ENCODE results near the gene TSPAN1.

TSPAN1 gene

DNA sequence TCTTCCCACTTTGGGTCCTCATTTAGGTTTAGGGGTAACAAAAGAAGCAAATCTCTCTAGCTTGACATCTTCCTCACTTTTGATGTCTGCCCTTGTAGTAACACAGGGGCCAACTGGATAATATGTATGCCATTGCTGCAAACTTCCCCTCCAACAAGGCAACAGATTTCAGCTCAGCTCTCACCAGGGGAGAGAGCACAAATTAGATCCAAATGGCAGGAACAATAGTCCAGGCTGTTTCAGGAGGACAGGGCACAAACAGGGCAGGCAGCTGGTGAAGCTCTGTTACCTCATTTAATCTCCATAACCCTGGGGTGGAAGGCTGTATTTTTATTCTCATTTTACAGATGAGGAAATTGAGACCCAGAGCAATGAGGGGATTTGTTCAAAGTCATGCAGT is 38.2 kb upstream of the TSPAN1 start:
- H3K36me3 ChIP-seq (ENCODE audit: insufficient read depth, low read depth, low read length) = no peaks in the 10 kb centered on the region
- H3K4me3 ChIP-seq (ENCODE audit: low read length) = no peak overlapping the region
- no peak overlapping the region for H3K27ac ChIP-seq (ENCODE audit: low read length)
- H3K9ac ChIP-seq (ENCODE audit: low read depth, low read length) = 0 out of 2 replicates have a peak overlapping the region, but pooled peaks have one; percentile 2
- peaks cover 10% of the 10 kb centered on the region; the same call in 1 of the 2 replicates for H3K4me1 ChIP-seq (ENCODE audit: insufficient read depth, low read length)
- 0 out of 2 replicates have a peak, but pooled peaks cover 6% of the 10 kb centered on the region for H3K27me3 ChIP-seq (ENCODE audit: insufficient read depth, low read length)
- H3K9me3 ChIP-seq (ENCODE audit: insufficient read depth, low read depth, low read length) = no peaks in the 10 kb centered on the region

GRCh38 chr1:46137916-46138315 is 37.0 kb upstream of the TSPAN1 start:
- Histone ChIP-seq H3K4me1 (ENCODE audit: insufficient read depth, low read length) (peaks cover 10% of the 10 kb centered on the region; the same call in 1 of the 2 replicates), H3K36me3 (ENCODE audit: insufficient read depth, low read depth, low read length) (no peaks in the 10 kb centered on the region), H3K27me3 (ENCODE audit: insufficient read depth, low read length) (0 out of 2 replicates have a peak, but pooled peaks cover 6% of the 10 kb centered on the region), H3K4me3 (ENCODE audit: low read length) (no peak overlapping the region), H3K27ac (ENCODE audit: low read length) (no peak overlapping the region), H3K9ac (ENCODE audit: low read depth, low read length) (no peak overlapping the region), H3K9me3 (ENCODE audit: insufficient read depth, low read depth, low read length) (no peaks in the 10 kb centered on the region)

- Histone ChIP-seq H3K4me3 (ENCODE audit: low read length) (no peak overlapping the region), H3K9ac (ENCODE audit: low read depth, low read length) (no peak overlapping the region), H3K27ac (ENCODE audit: low read length) (no peak overlapping the region), H3K36me3 (ENCODE audit: insufficient read depth, low read depth, low read length) (no peaks in the 10 kb centered on the region), H3K27me3 (ENCODE audit: insufficient read depth, low read length) (no peaks in the 10 kb centered on the region), H3K4me1 (ENCODE audit: insufficient read depth, low read length) (no peaks in the 10 kb centered on the region), H3K9me3 (ENCODE audit: insufficient read depth, low read depth, low read length) (no peaks in the 10 kb centered on the region)
Observed at GRCh38 chr1:46148318-46148717, 26.6 kb upstream of the TSPAN1 start.

GRCh38 chr1:46150085-46150484 is 24.8 kb upstream of the TSPAN1 start:
- Histone ChIP-seq H3K9ac (ENCODE audit: low read depth, low read length) (no peak overlapping the region), H3K4me3 (ENCODE audit: low read length) (no peak overlapping the region), H3K9me3 (ENCODE audit: insufficient read depth, low read depth, low read length) (no peaks in the 10 kb centered on the region), H3K27ac (ENCODE audit: low read length) (no peak overlapping the region), H3K36me3 (ENCODE audit: insufficient read depth, low read depth, low read length) (no peaks in the 10 kb centered on the region), H3K4me1 (ENCODE audit: insufficient read depth, low read length) (no peaks in the 10 kb centered on the region), H3K27me3 (ENCODE audit: insufficient read depth, low read length) (no peaks in the 10 kb centered on the region)

GRCh38 chr1:46152016-46152415 is 22.9 kb upstream of the TSPAN1 start:
- H3K36me3 ChIP-seq (ENCODE audit: insufficient read depth, low read depth, low read length) = no peaks in the 10 kb centered on the region
- H3K9me3 ChIP-seq (ENCODE audit: insufficient read depth, low read depth, low read length) = no peaks in the 10 kb centered on the region
- no peak overlapping the region for H3K9ac ChIP-seq (ENCODE audit: low read depth, low read length)
- H3K27me3 ChIP-seq (ENCODE audit: insufficient read depth, low read length) = no peaks in the 10 kb centered on the region
- H3K4me1 ChIP-seq (ENCODE audit: insufficient read depth, low read length) = no peaks in the 10 kb centered on the region
- no peak overlapping the region for H3K4me3 ChIP-seq (ENCODE audit: low read length)
- H3K27ac ChIP-seq (ENCODE audit: low read length) = no peak overlapping the region

DNA sequence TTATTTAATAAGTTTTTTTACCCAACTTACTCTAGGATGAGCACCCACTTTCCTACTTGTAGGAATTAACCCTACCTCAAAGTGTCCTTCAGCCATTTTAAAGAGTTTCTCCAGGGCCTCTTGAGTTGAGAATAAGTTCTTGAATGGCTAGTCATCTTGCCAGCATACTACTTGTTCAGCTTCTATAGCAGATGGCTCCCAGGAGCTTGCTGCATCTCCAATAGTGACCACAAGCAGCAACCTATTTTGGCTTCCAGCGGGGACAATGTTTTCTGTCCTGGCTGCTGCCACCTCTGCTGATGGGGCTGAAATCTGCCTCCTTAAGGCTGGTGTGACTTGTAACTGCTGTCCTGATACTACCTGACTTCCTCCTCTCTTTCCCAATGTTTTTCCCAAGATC is 21.7 kb upstream of the TSPAN1 start:
- Histone ChIP-seq H3K9ac (ENCODE audit: low read depth, low read length) (no peak overlapping the region), H3K27ac (ENCODE audit: low read length) (no peak overlapping the region), H3K4me1 (ENCODE audit: insufficient read depth, low read length) (no peaks in the 10 kb centered on the region), H3K36me3 (ENCODE audit: insufficient read depth, low read depth, low read length) (no peaks in the 10 kb centered on the region), H3K4me3 (ENCODE audit: low read length) (no peak overlapping the region), H3K9me3 (ENCODE audit: insufficient read depth, low read depth, low read length) (no peaks in the 10 kb centered on the region), H3K27me3 (ENCODE audit: insufficient read depth, low read length) (no peaks in the 10 kb centered on the region)

DNA sequence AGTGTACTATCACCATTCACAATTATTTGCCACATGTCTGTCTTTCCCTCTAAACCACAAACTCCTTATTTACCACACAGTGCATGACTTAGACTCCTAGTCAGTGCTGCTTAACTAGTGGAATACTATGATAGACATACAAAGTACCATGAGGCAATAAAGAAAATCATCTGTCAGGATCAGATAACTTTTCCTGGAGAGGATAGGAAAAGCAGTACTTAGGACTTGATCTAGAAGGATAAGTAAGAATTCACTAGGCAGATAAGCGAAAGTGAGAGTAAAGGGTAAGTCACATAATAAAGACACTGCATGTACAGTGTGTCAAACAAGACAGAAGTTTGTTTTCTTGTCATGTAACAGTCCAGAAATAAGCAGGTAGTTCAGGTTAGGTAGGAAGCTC is 21.2 kb upstream of the TSPAN1 start:
- no peaks in the 10 kb centered on the region for H3K27me3 ChIP-seq (ENCODE audit: insufficient read depth, low read length)
- H3K4me3 ChIP-seq (ENCODE audit: low read length) = no peak overlapping the region
- no peak overlapping the region for H3K27ac ChIP-seq (ENCODE audit: low read length)
- H3K36me3 ChIP-seq (ENCODE audit: insufficient read depth, low read depth, low read length) = no peaks in the 10 kb centered on the region
- no peak overlapping the region for H3K9ac ChIP-seq (ENCODE audit: low read depth, low read length)
- H3K4me1 ChIP-seq (ENCODE audit: insufficient read depth, low read length) = no peaks in the 10 kb centered on the region
- no peaks in the 10 kb centered on the region for H3K9me3 ChIP-seq (ENCODE audit: insufficient read depth, low read depth, low read length)

GRCh38 chr1:46157916-46158311 is 17.0 kb upstream of the TSPAN1 start:
- no peaks in the 10 kb centered on the region for H3K36me3 ChIP-seq (ENCODE audit: insufficient read depth, low read depth, low read length)
- no peaks in the 10 kb centered on the region for H3K27me3 ChIP-seq (ENCODE audit: insufficient read depth, low read length)
- no peak overlapping the region for H3K4me3 ChIP-seq (ENCODE audit: low read length)
- no peak overlapping the region for H3K9ac ChIP-seq (ENCODE audit: low read depth, low read length)
- H3K27ac ChIP-seq (ENCODE audit: low read length) = no peak overlapping the region
- no peaks in the 10 kb centered on the region for H3K4me1 ChIP-seq (ENCODE audit: insufficient read depth, low read length)
- no peaks in the 10 kb centered on the region for H3K9me3 ChIP-seq (ENCODE audit: insufficient read depth, low read depth, low read length)

DNA sequence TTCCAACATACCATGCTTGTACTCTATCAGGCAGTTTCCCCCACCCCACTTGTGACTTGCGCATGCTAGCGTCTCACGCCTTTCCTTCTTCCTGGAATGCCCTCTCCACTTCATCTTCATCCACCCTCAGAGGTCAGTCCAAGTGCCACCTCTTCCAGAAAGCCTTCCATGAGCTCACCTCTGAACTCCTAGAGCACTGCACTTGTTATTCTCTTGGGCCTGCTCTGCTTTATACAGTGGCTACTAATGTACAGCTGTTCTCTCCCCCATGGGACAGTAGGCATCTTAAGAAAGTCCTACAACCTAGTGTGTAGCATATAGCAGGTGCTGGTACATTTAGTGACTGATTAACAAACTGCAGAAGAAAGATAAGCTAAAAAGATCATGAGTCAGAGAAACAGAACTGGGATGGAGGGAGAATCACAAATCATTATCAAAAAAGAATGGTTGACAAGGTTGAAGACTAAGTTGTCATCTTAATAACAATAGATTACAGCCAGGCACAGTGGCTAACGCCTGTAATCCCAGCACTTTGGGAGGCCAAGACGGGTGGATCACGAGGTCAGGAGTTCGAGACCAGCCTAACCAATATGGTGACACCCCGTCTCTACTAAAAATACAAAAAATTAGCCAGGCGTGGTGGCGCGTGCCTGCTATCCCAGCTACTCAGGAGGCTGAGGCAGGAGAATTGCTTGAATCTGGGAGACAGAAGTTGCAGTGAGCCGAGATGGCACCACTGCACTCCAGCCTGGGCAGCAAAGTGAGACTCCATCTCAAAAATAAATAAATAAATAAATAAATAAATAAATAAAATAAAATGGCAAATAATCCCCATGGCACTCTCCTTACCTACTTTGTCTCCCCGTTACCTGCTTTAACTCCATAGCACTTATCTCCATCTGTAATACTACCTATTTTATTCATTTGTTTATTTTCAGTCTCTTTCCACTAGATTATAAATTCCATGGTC is 16.3 kb upstream of the TSPAN1 start:
- H3K9me3 ChIP-seq (ENCODE audit: insufficient read depth, low read depth, low read length) = no peaks in the 10 kb centered on the region
- no peaks in the 10 kb centered on the region for H3K36me3 ChIP-seq (ENCODE audit: insufficient read depth, low read depth, low read length)
- H3K4me1 ChIP-seq (ENCODE audit: insufficient read depth, low read length) = no peaks in the 10 kb centered on the region
- no peak overlapping the region for H3K9ac ChIP-seq (ENCODE audit: low read depth, low read length)
- no peaks in the 10 kb centered on the region; the same call in 1 of the 2 replicates for H3K27me3 ChIP-seq (ENCODE audit: insufficient read depth, low read length)
- no peak overlapping the region for H3K27ac ChIP-seq (ENCODE audit: low read length)
- H3K4me3 ChIP-seq (ENCODE audit: low read length) = no peak overlapping the region

GRCh38 chr1:46159516-46159915 is 15.4 kb upstream of the TSPAN1 start:
- no peak overlapping the region for H3K9ac ChIP-seq (ENCODE audit: low read depth, low read length)
- H3K4me3 ChIP-seq (ENCODE audit: low read length) = no peak overlapping the region
- no peaks in the 10 kb centered on the region for H3K9me3 ChIP-seq (ENCODE audit: insufficient read depth, low read depth, low read length)
- H3K27ac ChIP-seq (ENCODE audit: low read length) = no peak overlapping the region
- H3K27me3 ChIP-seq (ENCODE audit: insufficient read depth, low read length) = no peaks in the 10 kb centered on the region; the same call in 1 of the 2 replicates
- no peaks in the 10 kb centered on the region for H3K36me3 ChIP-seq (ENCODE audit: insufficient read depth, low read depth, low read length)
- H3K4me1 ChIP-seq (ENCODE audit: insufficient read depth, low read length) = no peaks in the 10 kb centered on the region

GRCh38 chr1:46160212-46160611 is 14.7 kb upstream of the TSPAN1 start:
- H3K9ac ChIP-seq (ENCODE audit: low read depth, low read length) = no peak overlapping the region
- H3K27me3 ChIP-seq (ENCODE audit: insufficient read depth, low read length) = no peaks in the 10 kb centered on the region; the same call in 1 of the 2 replicates
- H3K4me1 ChIP-seq (ENCODE audit: insufficient read depth, low read length) = no peaks in the 10 kb centered on the region
- H3K4me3 ChIP-seq (ENCODE audit: low read length) = no peak overlapping the region
- H3K27ac ChIP-seq (ENCODE audit: low read length) = no peak overlapping the region
- H3K9me3 ChIP-seq (ENCODE audit: insufficient read depth, low read depth, low read length) = no peaks in the 10 kb centered on the region
- no peaks in the 10 kb centered on the region for H3K36me3 ChIP-seq (ENCODE audit: insufficient read depth, low read depth, low read length)

Data from iPS-20b (cell line).